ENCODE measurements around the gene ZBTB12. TPM values are rescaled to one million over a fixed set of nuclear protein-coding genes. Genes with fewer than 3 reads are reported as not detected.

ZBTB12 gene
- total RNA-seq, 1 donor from 2014 or later, result 3.7 TPM

GRCh38 chr6:31881136-31881859, 20.6 kb downstream of the ZBTB12 start:
- no peak for DNase-seq
- H3K27me3 Mint-ChIP-seq, result no peaks in the 10 kb centered on the region
- H3K36me3 Mint-ChIP-seq (ENCODE audit: low read depth), result peaks cover 44% of the 10 kb centered on the region
- no peaks in the 10 kb centered on the region for H3K9me3 Mint-ChIP-seq
- intact Hi-C loops (cut with micrococcal nuclease), result no loop called here
- H3K4me3 Mint-ChIP-seq, result no peak overlapping the region
- no peaks in the 10 kb centered on the region for H3K4me1 Mint-ChIP-seq
- peak overlapping the region; percentile 45 for H3K27ac Mint-ChIP-seq

GRCh38 chr6:31880616-31881015, 21.3 kb downstream of the ZBTB12 start:
- H3K9me3 Mint-ChIP-seq, result no peaks in the 10 kb centered on the region
- DNase-seq, result no peak
- H3K27ac Mint-ChIP-seq, result no peak overlapping the region
- H3K4me3 Mint-ChIP-seq, result no peak overlapping the region
- intact Hi-C loops (cut with micrococcal nuclease), result no loop called here
- peaks cover 38% of the 10 kb centered on the region for H3K36me3 Mint-ChIP-seq (ENCODE audit: low read depth)
- no peaks in the 10 kb centered on the region for H3K27me3 Mint-ChIP-seq
- no peaks in the 10 kb centered on the region for H3K4me1 Mint-ChIP-seq

GRCh38 chr6:31879901-31880300, 22.0 kb downstream of the ZBTB12 start:
- intact Hi-C loops (cut with micrococcal nuclease), result no loop called here
- peaks cover 33% of the 10 kb centered on the region for H3K36me3 Mint-ChIP-seq (ENCODE audit: low read depth)
- H3K9me3 Mint-ChIP-seq, result no peaks in the 10 kb centered on the region
- no peak overlapping the region for H3K27ac Mint-ChIP-seq
- no peak for DNase-seq
- H3K4me1 Mint-ChIP-seq, result no peaks in the 10 kb centered on the region
- H3K27me3 Mint-ChIP-seq, result no peaks in the 10 kb centered on the region
- H3K4me3 Mint-ChIP-seq, result no peak overlapping the region

GRCh38 chr6:31879143-31879542, 22.7 kb downstream of the ZBTB12 start:
- Mint-ChIP-seq H3K9me3 (no peaks in the 10 kb centered on the region), H3K36me3 (ENCODE audit: low read depth) (peaks cover 31% of the 10 kb centered on the region), H3K4me3 (no peak overlapping the region), H3K27me3 (no peaks in the 10 kb centered on the region), H3K4me1 (peaks cover 2% of the 10 kb centered on the region), H3K27ac (no peak overlapping the region)
- intact Hi-C loops (cut with micrococcal nuclease), result no loop called here
- DNase-seq, result no peak

GRCh38 chr6:31878726-31879125, 23.2 kb downstream of the ZBTB12 start, which contains the start of gene SLC44A4:
TSS of gene SLC44A4 (minus strand) at chr6:31878997. CDS start at chr6:31878980, 17 bp downstream.
- H3K4me3 Mint-ChIP-seq, result no peak within 1 kb of the TSS
- peaks cover 2% of the 10 kb centered on the region for H3K4me1 Mint-ChIP-seq
- H3K9me3 Mint-ChIP-seq, result no peaks in the 10 kb centered on the region
- intact Hi-C loops (cut with micrococcal nuclease), result no loop called here
- DNase-seq, result no peak
- no peaks in the 10 kb centered on the region for H3K27me3 Mint-ChIP-seq
- H3K36me3 Mint-ChIP-seq (ENCODE audit: low read depth), result peaks cover 29% of the 10 kb centered on the region
- H3K27ac Mint-ChIP-seq, result no peak within 1 kb of the TSS

- Mint-ChIP-seq H3K4me1 (peaks cover 2% of the 10 kb centered on the region), H3K36me3 (ENCODE audit: low read depth) (peaks cover 28% of the 10 kb centered on the region), H3K9me3 (no peaks in the 10 kb centered on the region), H3K4me3 (no peak overlapping the region), H3K27ac (no peak overlapping the region), H3K27me3 (no peaks in the 10 kb centered on the region)
- no peak for DNase-seq
- intact Hi-C loops (cut with micrococcal nuclease), result no loop called here
Measured at GRCh38 chr6:31878222-31878621, 23.7 kb downstream of the ZBTB12 start.

- intact Hi-C loops (cut with micrococcal nuclease), result no loop called here
- Mint-ChIP-seq H3K27me3 (no peaks in the 10 kb centered on the region), H3K4me1 (peaks cover 2% of the 10 kb centered on the region), H3K36me3 (ENCODE audit: low read depth) (peaks cover 24% of the 10 kb centered on the region), H3K27ac (no peak overlapping the region), H3K9me3 (no peaks in the 10 kb centered on the region), H3K4me3 (no peak overlapping the region)
- no peak for DNase-seq
Measured at GRCh38 chr6:31877651-31878161, 24.2 kb downstream of the ZBTB12 start.

- Mint-ChIP-seq H3K4me3 (no peak overlapping the region), H3K27me3 (no peaks in the 10 kb centered on the region), H3K27ac (no peak overlapping the region), H3K36me3 (ENCODE audit: low read depth) (peaks cover 20% of the 10 kb centered on the region), H3K4me1 (peaks cover 2% of the 10 kb centered on the region), H3K9me3 (no peaks in the 10 kb centered on the region)
- intact Hi-C loops (cut with micrococcal nuclease), result no loop called here
- DNase-seq, result no peak
Measured at GRCh38 chr6:31877125-31877650, 24.7 kb downstream of the ZBTB12 start.

- Mint-ChIP-seq H3K4me3 (no peak overlapping the region), H3K9me3 (no peaks in the 10 kb centered on the region), H3K27ac (no peak overlapping the region), H3K4me1 (peaks cover 2% of the 10 kb centered on the region), H3K27me3 (peaks cover 2% of the 10 kb centered on the region), H3K36me3 (ENCODE audit: low read depth) (peaks cover 14% of the 10 kb centered on the region)
- intact Hi-C loops (cut with micrococcal nuclease), result no loop called here
- DNase-seq, result no peak
Measured at GRCh38 chr6:31876357-31876756, 25.5 kb downstream of the ZBTB12 start.

GRCh38 chr6:31875877-31876276, 26.0 kb downstream of the ZBTB12 start:
- peaks cover 2% of the 10 kb centered on the region for H3K27me3 Mint-ChIP-seq
- no peak overlapping the region for H3K27ac Mint-ChIP-seq
- intact Hi-C loops (cut with micrococcal nuclease), result no loop called here
- peaks cover 6% of the 10 kb centered on the region for H3K4me1 Mint-ChIP-seq
- H3K4me3 Mint-ChIP-seq, result no peak overlapping the region
- no peaks in the 10 kb centered on the region for H3K9me3 Mint-ChIP-seq
- peaks cover 9% of the 10 kb centered on the region for H3K36me3 Mint-ChIP-seq (ENCODE audit: low read depth)
- no peak for DNase-seq

- Mint-ChIP-seq H3K27me3 (peaks cover 2% of the 10 kb centered on the region), H3K27ac (no peak overlapping the region), H3K9me3 (no peaks in the 10 kb centered on the region), H3K36me3 (ENCODE audit: low read depth) (peaks cover 5% of the 10 kb centered on the region), H3K4me1 (peaks cover 6% of the 10 kb centered on the region), H3K4me3 (no peak overlapping the region)
- no peak for DNase-seq
- intact Hi-C loops (cut with micrococcal nuclease), result no loop called here
Measured at GRCh38 chr6:31874836-31875572, 26.9 kb downstream of the ZBTB12 start.

- H3K4me1 Mint-ChIP-seq, result peaks cover 6% of the 10 kb centered on the region
- intact Hi-C loops (cut with micrococcal nuclease), result no loop called here
- no peak for DNase-seq
- H3K4me3 Mint-ChIP-seq, result no peak overlapping the region
- no peak overlapping the region for H3K27ac Mint-ChIP-seq
- H3K36me3 Mint-ChIP-seq (ENCODE audit: low read depth), result no peaks in the 10 kb centered on the region
- peaks cover 2% of the 10 kb centered on the region for H3K27me3 Mint-ChIP-seq
- H3K9me3 Mint-ChIP-seq, result no peaks in the 10 kb centered on the region
Measured at GRCh38 chr6:31874084-31874670, 27.7 kb downstream of the ZBTB12 start.

GRCh38 chr6:31871046-31871659, 30.7 kb downstream of the ZBTB12 start:
- DNase-seq, result no peak
- no peak overlapping the region for H3K27ac Mint-ChIP-seq
- H3K4me1 Mint-ChIP-seq, result peaks cover 6% of the 10 kb centered on the region
- no peaks in the 10 kb centered on the region for H3K9me3 Mint-ChIP-seq
- no peak overlapping the region for H3K4me3 Mint-ChIP-seq
- intact Hi-C loops (cut with micrococcal nuclease), result no loop called here
- H3K27me3 Mint-ChIP-seq, result peaks cover 2% of the 10 kb centered on the region
- H3K36me3 Mint-ChIP-seq (ENCODE audit: low read depth), result no peaks in the 10 kb centered on the region

All from activated CD4-positive, alpha-beta T cell treated with anti-CD3 and anti-CD28 coated beads, Interleukin-2, amount 10 ng/mL, durations not matched to agents 24 days and 14 days (primary cell).